Activated CD4-positive, alpha-beta T cell treated with anti-CD3 and anti-CD28 coated beads, Interleukin-2, amount 50 U/mL, for 1 hour (primary cell): ENCODE data around the gene KCTD8.
"Not testable (repeated sequence)": the region's sequence is repeated elsewhere in the genome, so short reads cannot be mapped to it uniquely, and the experiment has no call there.

ENCODE experiments used
- DNase-seq: peaks from one replicate; pipeline ENCODE4 v3.0.0-alpha.2; 2020

KCTD8 gene

GRCh38 chr4:44320833-44321232 is 127.8 kb downstream of the KCTD8 start:
- DNase-seq: no peak

GRCh38 chr4:44319129-44319528 is 129.5 kb downstream of the KCTD8 start:
- no peak for DNase-seq

DNA sequence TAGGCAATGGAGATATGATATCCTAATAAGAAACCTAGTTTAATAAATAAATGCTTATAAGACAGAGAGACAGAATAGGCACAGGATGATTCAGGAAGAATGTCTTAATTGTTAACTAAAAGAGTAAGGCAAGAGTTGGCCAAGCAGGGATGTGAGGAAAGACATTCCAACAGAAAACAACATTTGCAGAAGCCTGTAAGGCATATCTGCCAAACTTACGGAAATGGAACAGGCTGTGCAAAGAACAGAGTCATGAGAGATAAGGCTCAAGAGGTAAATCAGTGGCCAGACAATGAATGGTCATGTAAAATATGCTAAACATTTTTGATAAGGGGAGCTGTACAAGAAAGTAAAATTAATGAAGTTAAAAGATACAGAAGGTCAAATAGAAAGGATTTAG is 134.9 kb downstream of the KCTD8 start:
- DNase-seq: no peak

- no peak for DNase-seq
Observed at GRCh38 chr4:44287505-44287904, 161.1 kb downstream of the KCTD8 start.

DNA sequence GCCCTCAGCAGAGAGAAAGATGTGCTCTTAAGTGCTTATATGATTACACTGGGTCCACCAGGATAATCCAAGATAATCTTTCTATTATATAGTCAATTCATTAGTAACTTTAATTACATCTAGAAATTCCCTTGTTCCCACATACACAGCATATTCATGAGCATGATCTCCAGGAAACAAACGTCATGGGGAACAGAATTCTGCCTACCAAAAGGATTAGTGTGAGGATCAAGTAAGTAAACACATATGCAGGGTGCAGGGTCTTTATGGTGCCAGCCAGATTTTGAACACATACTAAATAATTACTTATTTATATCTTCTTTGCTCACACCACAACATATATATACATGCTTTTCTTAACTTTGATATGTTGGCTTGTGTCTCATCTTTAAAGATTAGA is 169.1 kb downstream of the KCTD8 start:
- DNase-seq: no peak

DNA sequence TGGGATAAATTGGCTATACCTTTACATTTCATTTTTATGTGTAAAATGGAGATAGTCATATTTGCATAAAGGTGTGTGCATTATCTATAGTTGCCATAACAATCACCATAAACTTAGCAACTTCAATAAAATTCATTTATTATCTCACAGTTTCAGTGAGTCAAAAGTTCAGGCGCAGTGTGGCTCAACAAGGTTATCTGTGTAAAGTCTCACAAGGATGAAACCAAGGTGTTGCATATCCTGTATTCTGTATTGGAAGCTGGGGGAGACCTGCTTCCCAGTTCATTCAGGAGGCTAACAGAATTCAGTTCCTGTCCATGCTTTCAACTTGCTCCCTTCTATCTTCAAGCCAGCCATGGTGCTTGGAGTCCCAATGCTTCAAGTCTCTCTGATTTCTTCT is 169.5 kb downstream of the KCTD8 start:
- DNase-seq: no peak

DNA sequence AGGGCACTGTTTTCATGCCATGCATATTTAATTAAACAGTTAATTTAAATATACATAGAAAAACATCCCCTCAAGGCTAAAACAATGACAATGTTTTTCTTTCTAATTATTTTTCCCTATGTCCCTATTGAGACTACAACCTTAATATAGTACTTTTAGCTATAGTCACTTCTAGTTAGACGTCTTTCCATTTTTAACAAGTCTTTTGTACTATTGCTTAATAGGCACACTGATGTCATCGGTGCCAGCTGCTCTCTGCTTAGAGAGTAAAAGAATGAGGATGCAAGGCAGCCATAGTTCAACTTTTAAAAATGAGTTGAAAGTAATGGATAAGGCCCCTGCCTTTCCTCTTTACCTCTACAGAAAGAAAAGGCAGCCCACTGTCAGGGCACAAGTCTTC is 191.1 kb downstream of the KCTD8 start:
- DNase-seq: no peak

DNA sequence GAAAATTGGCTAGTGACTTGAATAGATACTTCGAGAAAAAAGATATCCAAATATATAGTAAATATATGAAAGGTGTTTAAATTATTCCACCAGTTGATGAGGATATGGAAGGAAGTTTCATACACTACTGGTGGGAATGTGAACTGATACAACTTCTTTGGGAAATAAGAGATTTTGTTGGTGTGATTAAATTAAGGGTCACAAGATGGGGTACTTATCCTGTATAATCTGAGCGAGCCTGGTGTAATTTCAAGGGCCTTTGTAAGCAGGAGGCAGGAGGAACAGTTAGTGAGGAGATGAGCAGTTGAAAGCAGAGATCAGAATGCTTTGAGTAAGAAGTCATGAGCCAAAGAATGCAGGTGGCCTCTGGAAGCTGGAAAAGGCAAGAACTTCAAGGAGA is 192.2 kb downstream of the KCTD8 start:
- no peak for DNase-seq

- no peak for DNase-seq
Observed at GRCh38 chr4:44237643-44238042, 211.0 kb downstream of the KCTD8 start.

GRCh38 chr4:44235897-44236296 is 212.7 kb downstream of the KCTD8 start:
- no peak for DNase-seq

- DNase-seq: no peak
Observed at GRCh38 chr4:44232262-44232661, 216.3 kb downstream of the KCTD8 start.

- DNase-seq: no peak
Observed at GRCh38 chr4:44231006-44231405, 217.6 kb downstream of the KCTD8 start.

- DNase-seq: no peak
Observed at GRCh38 chr4:44228326-44228725, 220.3 kb downstream of the KCTD8 start.

DNA sequence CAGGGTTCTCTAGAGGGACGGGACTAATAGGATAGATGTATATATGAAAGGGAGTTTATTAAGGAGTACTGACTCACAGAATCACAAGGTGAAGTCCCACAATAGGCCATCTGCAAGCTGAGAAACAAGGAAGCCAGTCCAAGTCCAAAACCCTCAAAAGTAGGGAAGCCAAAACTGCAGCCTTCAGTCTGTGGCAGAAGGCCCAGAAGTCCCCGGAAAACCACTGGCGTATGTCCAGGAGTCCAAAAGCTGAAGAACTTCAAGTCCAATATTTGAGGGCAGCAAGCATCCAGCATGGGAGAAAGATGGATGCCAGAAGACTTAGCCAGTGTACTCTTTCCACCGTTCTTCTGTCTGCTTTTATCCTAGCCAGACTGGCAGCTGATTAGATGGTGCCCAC is 227.2 kb downstream of the KCTD8 start:
- DNase-seq: no peak

GRCh38 chr4:44210750-44211149 is 237.9 kb downstream of the KCTD8 start:
- no peak for DNase-seq

GRCh38 chr4:44196796-44197195 is 251.8 kb downstream of the KCTD8 start:
- no peak for DNase-seq

GRCh38 chr4:44194365-44194764 is 254.2 kb downstream of the KCTD8 start:
- no peak for DNase-seq

- no peak for DNase-seq
Observed at GRCh38 chr4:44186850-44187246, 261.8 kb downstream of the KCTD8 start.

DNA sequence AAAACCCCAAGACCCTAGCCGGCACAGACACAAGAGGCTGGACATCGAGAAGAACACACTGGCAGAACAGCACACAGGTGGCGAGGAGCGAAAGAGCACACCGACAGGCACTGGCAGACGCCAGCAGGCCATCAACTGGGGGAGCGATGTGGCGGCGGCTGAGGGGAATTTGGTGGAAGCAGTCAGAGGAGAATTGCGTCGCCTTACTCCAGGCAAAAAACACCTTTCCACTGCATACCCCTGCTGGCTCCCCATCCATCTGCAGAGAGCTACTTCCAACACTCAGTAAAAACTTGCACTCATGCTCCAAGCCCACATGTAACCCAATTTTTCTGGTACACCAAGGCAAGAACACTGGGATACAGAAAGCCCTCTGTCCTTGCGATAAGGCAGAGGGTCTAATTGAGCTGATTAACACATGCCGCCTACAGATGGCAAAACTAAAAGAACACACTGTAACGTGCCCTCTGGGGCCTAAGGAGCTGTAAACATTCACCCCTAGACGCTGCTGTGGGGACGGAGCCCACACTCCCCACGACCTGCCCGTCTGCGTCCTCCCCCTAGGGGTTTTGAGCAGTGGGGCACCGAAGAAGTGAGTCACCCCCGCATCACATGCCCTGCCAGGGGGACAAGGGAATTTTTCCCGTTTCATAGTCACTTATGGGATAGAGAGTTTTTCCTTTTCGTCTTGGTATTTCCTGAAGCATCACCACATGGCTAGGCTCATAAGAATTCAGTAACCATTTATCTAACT is 262.3 kb downstream of the KCTD8 start:
- no peak for DNase-seq

- not testable (repeated sequence) for DNase-seq
Observed at GRCh38 chr4:44181491-44182349, 266.9 kb downstream of the KCTD8 start.

DNA sequence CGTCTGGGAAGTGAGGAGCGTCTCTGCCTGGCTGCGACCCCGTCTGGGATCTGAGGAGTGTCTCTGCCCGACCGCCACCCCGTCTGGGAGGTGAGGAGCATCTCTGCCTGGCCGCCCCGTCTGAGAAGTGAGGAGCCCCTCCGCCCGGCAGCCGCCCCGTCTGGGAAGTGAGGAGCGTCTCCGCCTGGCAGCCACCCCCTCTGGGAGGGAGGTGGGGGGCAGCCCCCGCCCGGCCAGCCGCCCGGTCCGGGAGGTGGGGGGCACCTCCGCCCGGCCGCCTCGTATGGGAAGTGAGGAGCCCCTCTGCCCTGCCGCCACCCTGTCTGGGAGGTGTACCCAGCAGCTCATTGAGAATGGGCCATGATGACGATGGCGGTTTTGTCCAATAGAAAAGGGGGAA is 280.8 kb downstream of the KCTD8 start:
- not testable (repeated sequence) for DNase-seq

- no peak for DNase-seq
Observed at GRCh38 chr4:44165938-44166337, 282.7 kb downstream of the KCTD8 start.

GRCh38 chr4:44162538-44163270 is 285.9 kb downstream of the KCTD8 start:
- no peak for DNase-seq

DNA sequence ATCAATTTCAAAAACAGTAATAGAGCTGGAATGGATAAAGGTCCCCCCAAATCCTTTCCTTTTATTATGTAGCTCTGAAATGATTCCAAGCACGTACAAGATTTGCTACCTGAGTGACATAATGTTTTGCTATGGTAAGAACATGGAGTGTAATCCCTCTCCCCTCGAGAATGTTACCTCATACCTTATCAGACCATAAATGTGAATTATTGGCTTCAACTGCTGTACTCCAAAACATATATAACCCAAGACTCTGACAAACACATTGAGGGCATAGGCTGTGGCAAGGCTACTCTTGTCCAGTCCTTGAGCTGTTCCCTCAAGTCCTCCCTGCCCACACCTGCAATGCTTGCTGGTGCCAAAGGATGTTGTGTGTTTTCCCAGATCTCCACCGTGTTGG is 286.9 kb downstream of the KCTD8 start:
- no peak for DNase-seq
